GM12878 (cell line): Measurements from ENCODE around the gene RRP15. TPM values are rescaled to one million over a fixed set of nuclear protein-coding genes. Genes with fewer than 3 reads are reported as not detected.

Experiments
- ATAC-seq: fragments of 200-7000 bp; cut with Tn5 transposase; 3 replicates; pipeline ENCODE4 v1.9.1; 2020; ENCODE audit warnings: mild to moderate bottlenecking, moderate library complexity
- BruUV-seq: library from RNA; stranded (reverse); fragments of 400-500 nt; replicated peaks from 2 replicates; lab custom pipeline; 2021; lab: Mats Ljungman, UMichigan
- CTCF ChIA-PET: fragments of 300-600 bp; sonication (Branson Sonifier 250); formaldehyde crosslinking; extraction: SDS; loops from one replicate; lab custom pipeline; 2021; ENCODE audit warnings: inconsistent platforms; lab: Yijun Ruan, JAX
- POLR2A ChIA-PET: fragments of 350-600 bp; formaldehyde crosslinking; extraction: SDS; loops from one replicate; lab custom pipeline; 2021; ENCODE audit warnings: inconsistent platforms; lab: Charles Lee
- RAD21 ChIA-PET: fragments of 300-600 bp; sonication (Branson Sonifier 250); formaldehyde crosslinking; loops from one replicate; lab custom pipeline; 2023; ENCODE audit warnings: antibody characterized with exemption; ENCODE audit not compliant: unreplicated experiment; lab: Charles Lee
- SMC1A ChIA-PET: fragments of 300-600 bp; sonication (Branson Sonifier 250); formaldehyde crosslinking; loops from one replicate; lab custom pipeline; 2023; ENCODE audit not compliant: unreplicated experiment, uncharacterized antibody; lab: Charles Lee
- DNase-seq: peaks from one replicate; pipeline ENCODE4 v3.0.0-alpha.2; 2011; ENCODE audit warnings: low read depth, low spot score
- FAIRE-seq: peaks from 3 replicates; lab custom pipeline; 2011; peaks lifted over from hg19 to GRCh38; lab: Jason Lieb, UNC
- H2AFZ ChIP-seq: 2 replicates; pipeline ENCODE4 v1.6.0; 2011; ENCODE audit warnings: low read depth, low read length, control low read depth; ENCODE audit not compliant: control insufficient read depth
- H3K27ac ChIP-seq: 2 replicates; pipeline ENCODE4 v1.5.1; 2011; ENCODE audit warnings: control low read depth; ENCODE audit not compliant: control insufficient read depth, insufficient read depth
- H3K27me3 ChIP-seq, 2 experiments: replicated peaks in 1 of 2; 2 replicates each; pipeline versions ENCODE4 v1.6.0 to v1.6.1; 2011; ENCODE audit warnings: low read length in 1 of 2; ENCODE audit not compliant: control insufficient read depth in 2 of 2, insufficient read depth in 2 of 2
- H3K36me3 ChIP-seq, 2 experiments: 2 replicates each; pipeline ENCODE4 v1.5.1; 2011; ENCODE audit warnings: low read length in 1 of 2; ENCODE audit not compliant: control insufficient read depth in 2 of 2, insufficient read depth in 2 of 2
- H3K4me1 ChIP-seq: 2 replicates; pipeline ENCODE4 v1.6.1; 2011; ENCODE audit warnings: mild to moderate bottlenecking, low read length, moderate library complexity, mixed read lengths; ENCODE audit not compliant: control insufficient read depth, insufficient read depth
- H3K4me2 ChIP-seq: 2 replicates; pipeline ENCODE4 v1.6.0; 2011; ENCODE audit warnings: control low read depth; ENCODE audit not compliant: control insufficient read depth, insufficient read depth
- H3K4me3 ChIP-seq: fragments of 200-600 bp; sonication (generic); 2 replicates; pipeline ENCODE4 v1.5.1; 2016
- H3K79me2 ChIP-seq: 2 replicates; pipeline ENCODE4 v1.6.0; 2011; ENCODE audit warnings: low read length; ENCODE audit not compliant: control insufficient read depth, insufficient read depth
- H3K9ac ChIP-seq: 2 replicates; pipeline ENCODE4 v1.8.0; 2011; ENCODE audit warnings: low read length, control low read depth, mixed read lengths; ENCODE audit not compliant: control insufficient read depth, insufficient read depth
- H3K9me3 ChIP-seq: replicated peaks from 3 replicates; pipeline ENCODE4 v1.5.1; 2011; ENCODE audit warnings: mild to moderate bottlenecking, low read length; ENCODE audit not compliant: control insufficient read depth, insufficient read depth
- H4K20me1 ChIP-seq: 2 replicates; pipeline ENCODE4 v1.6.0; 2011; ENCODE audit not compliant: control insufficient read depth, insufficient read depth
- ASH2L ChIP-seq: fragments of 300-600, 200-600 bp; sonication (generic); IDR thresholded peaks from 2 replicates; pipeline ENCODE4 v1.6.1; 2017; ENCODE audit warnings: low read depth, mild to moderate bottlenecking, borderline replicate concordance
- BCL11A ChIP-seq: IDR thresholded peaks from 2 replicates; pipeline ENCODE4 v1.6.1; 2011; ENCODE audit warnings: low read depth, low read length
- CBX3 ChIP-seq: fragments of 200-600 bp; sonication (generic); IDR thresholded peaks from 2 replicates; pipeline ENCODE4 v1.6.1; 2016; ENCODE audit warnings: low read depth, borderline replicate concordance
- JUND ChIP-seq: IDR thresholded peaks from 2 replicates; pipeline ENCODE4 v1.6.1; 2012; ENCODE audit warnings: low read depth, mild to moderate bottlenecking, low read length, improper control_type of control experiment, moderate library complexity
- RAD51 ChIP-seq: fragments of 450-650 bp; IDR thresholded peaks from 2 replicates; pipeline ENCODE4 v1.6.1; 2016; ENCODE audit warnings: moderate library complexity, mild to moderate bottlenecking, inconsistent platforms
- TCF7 ChIP-seq: IDR thresholded peaks from 2 replicates; pipeline ENCODE4 v1.6.1; 2014; ENCODE audit warnings: antibody characterized with exemption, borderline replicate concordance
- ZNF687 ChIP-seq: fragments of 450-650 bp; IDR thresholded peaks from 2 replicates; pipeline ENCODE4 v1.6.1; 2017; ENCODE audit warnings: mild to moderate bottlenecking, moderate library complexity
- ZZZ3 ChIP-seq: IDR thresholded peaks from 2 replicates; pipeline ENCODE4 v1.6.1; 2011; ENCODE audit warnings: low read depth; ENCODE audit not compliant: control insufficient read depth, insufficient read length
- WGBS: methylation state at CpG from one replicate; pipeline ENCODE4 v1.1.6; 2016; ENCODE audit warnings: low lambda C conversion rate; ENCODE audit not compliant: insufficient replicate concordance, insufficient coverage; ENCODE audit errors: missing lambda C conversion rate; 5-methylcytosine and 5-hydroxymethylcytosine counted together
- in situ Hi-C: fragments of 300-500 bp; cut with MboI; formaldehyde crosslinking; loops from 9 replicates; pipeline ENCODE4 v1.14.3; 2018; ENCODE audit warnings: mixed read lengths
- intact Hi-C: fragments of 100-400 bp; cut with micrococcal nuclease; formaldehyde crosslinking; loops from one replicate; pipeline ENCODE4 v1.14.2; 2022; ENCODE audit not compliant: unreplicated experiment
- polyA plus RNA-seq, 11 experiments: library from polyadenylated mRNA; depleted of rRNA in 4 of 11; unstranded in 6 of 11; stranded (reverse) in 5 of 11; fragments of >200 nt; fragmentation: Nextera tagmentation in 4 of 11; fragmentation: Illumina TruSeq in 1 of 11; extraction: Ambion mirVana in 4 of 11; extraction: Trizol in 1 of 11; gene quantifications; 1 replicate in 1 of 11; 2 replicates in 10 of 11; pipeline versions ENCODE4 v1.2.1 to v1.2.3, GENCODE V29; 2011 to 2016; ENCODE audit warnings: inconsistent platforms in 2 of 11, missing spikeins in 2 of 11, low read depth in 1 of 11
- total RNA-seq, 4 experiments: library from RNA; depleted of rRNA in 3 of 4; stranded (reverse); fragments of >200 nt in 3 of 4; fragmentation: Illumina TruSeq in 1 of 4; extraction: Trizol in 1 of 4; gene quantifications; 2 replicates each; pipeline versions ENCODE4 v1.2.1 to v1.2.3, GENCODE V29; 2013 to 2021
- TF ChIP-seq, protein P1 (sequence below): IDR thresholded peaks from 2 replicates; pipeline ENCODE4 v1.6.1; 2012; ENCODE audit warnings: mild to moderate bottlenecking, low read depth, low read length

RRP15 gene
- total and polyA plus RNA-seq, 10 of the 15 experiments (the other 5 are each of a cell fraction or from before 2014, with no cell fraction given): 5.6 to 37.8 (median 19.1) TPM

- ATAC-seq (no peak), DNase-seq (no peak), FAIRE-seq (no peak)
- BruUV-seq: no TSS peak
- Histone ChIP-seq H3K4me3 (no peak overlapping the region), H3K79me2 (no peaks in the 10 kb centered on the region), H3K27ac (no peak overlapping the region), H3K27me3 (no peaks in the 10 kb centered on the region), H3K9ac (no peak overlapping the region), H3K4me1 (peaks cover 2% of the 10 kb centered on the region; the same call in 1 of the 2 replicates), H2AFZ (no peak overlapping the region), H3K36me3 (no peaks in the 10 kb centered on the region), H3K9me3 (no peaks in the 10 kb centered on the region), H4K20me1 (no peaks in the 10 kb centered on the region), H3K4me2 (no peak overlapping the region)
- ChIA-PET SMC1A (no interaction called here), CTCF (no interaction called here), RAD21 (no interaction called here), POLR2A (no interaction called here)
- WGBS: 57% methylated on average over 4 of the region's 4 CpGs
- intact Hi-C loops (no loop called here), in situ Hi-C loops (no loop called here)
- no peak for TF ChIP-seq CBX3
- no peak for TF ChIP-seq BCL11A
- no peak for TF ChIP-seq TCF7
These were observed 70.2 kb downstream of the RRP15 start for GRCh38 chr1:218355278-218355677.

GRCh38 chr1:218357211-218357892, 72.3 kb downstream of the RRP15 start:
- Histone ChIP-seq H3K9ac (no peak overlapping the region), H3K79me2 (no peaks in the 10 kb centered on the region), H3K4me3 (no peak overlapping the region), H3K27ac (no peak overlapping the region), H3K27me3 (no peaks in the 10 kb centered on the region), H3K9me3 (no peaks in the 10 kb centered on the region), H3K4me1 (no peaks in the 10 kb centered on the region), H2AFZ (no peak overlapping the region; the same call in 1 of the 2 replicates), H3K4me2 (no peak overlapping the region), H4K20me1 (no peaks in the 10 kb centered on the region), H3K36me3 (no peaks in the 10 kb centered on the region)
- ChIA-PET CTCF (interaction anchor here (0.9 kb wide), 1 partner anchor 15 kb away, joined by 3 read pairs; no protein-coding TSS in a partner anchor), POLR2A (no interaction called here), RAD21 (no interaction called here), SMC1A (no interaction called here)
- 76% methylated on average over 10 of the region's 10 CpGs for WGBS
- intact Hi-C loops (no loop called here), in situ Hi-C loops (no loop called here)
- BruUV-seq: no TSS peak
- FAIRE-seq (no peak), DNase-seq (no peak), ATAC-seq (no peak)
- TF ChIP-seq ZNF687: no peak
- TF ChIP-seq ZZZ3: no peak
- TF ChIP-seq ASH2L: no peak
- no peak for TF ChIP-seq JUND
- no peak for TF ChIP-seq RAD51
- TF ChIP-seq, protein P1, sequence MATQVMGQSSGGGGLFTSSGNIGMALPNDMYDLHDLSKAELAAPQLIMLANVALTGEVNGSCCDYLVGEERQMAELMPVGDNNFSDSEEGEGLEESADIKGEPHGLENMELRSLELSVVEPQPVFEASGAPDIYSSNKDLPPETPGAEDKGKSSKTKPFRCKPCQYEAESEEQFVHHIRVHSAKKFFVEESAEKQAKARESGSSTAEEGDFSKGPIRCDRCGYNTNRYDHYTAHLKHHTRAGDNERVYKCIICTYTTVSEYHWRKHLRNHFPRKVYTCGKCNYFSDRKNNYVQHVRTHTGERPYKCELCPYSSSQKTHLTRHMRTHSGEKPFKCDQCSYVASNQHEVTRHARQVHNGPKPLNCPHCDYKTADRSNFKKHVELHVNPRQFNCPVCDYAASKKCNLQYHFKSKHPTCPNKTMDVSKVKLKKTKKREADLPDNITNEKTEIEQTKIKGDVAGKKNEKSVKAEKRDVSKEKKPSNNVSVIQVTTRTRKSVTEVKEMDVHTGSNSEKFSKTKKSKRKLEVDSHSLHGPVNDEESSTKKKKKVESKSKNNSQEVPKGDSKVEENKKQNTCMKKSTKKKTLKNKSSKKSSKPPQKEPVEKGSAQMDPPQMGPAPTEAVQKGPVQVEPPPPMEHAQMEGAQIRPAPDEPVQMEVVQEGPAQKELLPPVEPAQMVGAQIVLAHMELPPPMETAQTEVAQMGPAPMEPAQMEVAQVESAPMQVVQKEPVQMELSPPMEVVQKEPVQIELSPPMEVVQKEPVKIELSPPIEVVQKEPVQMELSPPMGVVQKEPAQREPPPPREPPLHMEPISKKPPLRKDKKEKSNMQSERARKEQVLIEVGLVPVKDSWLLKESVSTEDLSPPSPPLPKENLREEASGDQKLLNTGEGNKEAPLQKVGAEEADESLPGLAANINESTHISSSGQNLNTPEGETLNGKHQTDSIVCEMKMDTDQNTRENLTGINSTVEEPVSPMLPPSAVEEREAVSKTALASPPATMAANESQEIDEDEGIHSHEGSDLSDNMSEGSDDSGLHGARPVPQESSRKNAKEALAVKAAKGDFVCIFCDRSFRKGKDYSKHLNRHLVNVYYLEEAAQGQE: no peak
